H1 (cell line): ENCODE measurements around the gene TBC1D19.

ENCODE experiments used
- SIN3A ChIP-seq, 2 experiments: IDR thresholded peaks in 1 of 2; conservative IDR thresholded peaks in 1 of 2; 2 replicates each; pipeline ENCODE4 v1.6.1; 2011 to 2012; ENCODE audit warnings: low read length in 2 of 2, improper control_type of control experiment in 1 of 2, low read depth in 1 of 2, mild to moderate bottlenecking in 1 of 2
- TCF12 ChIP-seq: IDR thresholded peaks from 2 replicates; pipeline ENCODE4 v1.6.1; 2011; ENCODE audit warnings: low read depth, mild to moderate bottlenecking, low read length
- TF ChIP-seq, protein P1 (sequence below): IDR thresholded peaks from 2 replicates; pipeline ENCODE4 v1.6.1; 2012; ENCODE audit warnings: inconsistent platforms

DNA sequence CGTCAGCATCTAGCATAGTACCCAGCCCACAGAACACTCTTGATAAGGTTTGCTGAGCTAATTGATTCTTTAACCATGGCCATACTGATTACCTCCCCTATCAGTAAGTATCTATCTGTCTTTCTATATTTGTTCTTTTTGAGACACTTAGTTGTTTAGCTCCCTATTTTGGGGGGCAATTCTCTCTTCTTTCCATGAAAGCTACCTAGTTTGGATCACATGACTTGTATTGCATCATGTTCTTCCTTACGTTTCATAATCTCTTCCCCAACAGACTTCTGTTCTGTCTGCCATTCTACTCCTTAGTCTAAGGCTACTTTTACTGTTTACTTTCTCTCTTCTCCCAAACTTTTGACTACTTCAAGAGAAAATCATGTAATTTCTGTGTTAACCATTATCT is 39.0 kb downstream of the TBC1D19 start:
- no peak for TF ChIP-seq SIN3A (conservative IDR thresholded peaks at IDR 0.05 in 1 of 2, IDR thresholded peaks at IDR 0.05 in 1 of 2; ENCODE audit: low read depth in 1 of 2, low read length in 2 of 2)
- TF ChIP-seq TCF12: no peak
- TF ChIP-seq, protein P1, sequence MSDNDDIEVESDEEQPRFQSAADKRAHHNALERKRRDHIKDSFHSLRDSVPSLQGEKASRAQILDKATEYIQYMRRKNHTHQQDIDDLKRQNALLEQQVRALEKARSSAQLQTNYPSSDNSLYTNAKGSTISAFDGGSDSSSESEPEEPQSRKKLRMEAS: no peak
